AG04449 (cell line): ENCODE data around the gene VAV2.
A peak's percentile ranks its signal among the peaks of the same experiment; 100 is the strongest.

Source experiments
- CTCF ChIA-PET: fragments of 350-600 bp; formaldehyde crosslinking; extraction: SDS; loops from one replicate; lab custom pipeline; 2021; ENCODE audit warnings: antibody characterized with exemption; lab: Yijun Ruan, JAX
- POLR2A ChIA-PET: fragments of 400-600, 350-600 bp; formaldehyde crosslinking; extraction: SDS; loops from one replicate; lab custom pipeline; 2020; ENCODE audit warnings: antibody characterized with exemption, inconsistent platforms; lab: Yijun Ruan, JAX
- DNase-seq: peaks from one replicate; pipeline ENCODE4 v3.0.0-alpha.2; 2010; ENCODE audit warnings: low read depth, low spot score
- H3K4me3 ChIP-seq: 2 replicates; pipeline ENCODE4 v1.5.1; 2011; ENCODE audit warnings: low read depth, mild to moderate bottlenecking, control low read depth, low read length
- TF ChIP-seq, protein P1 (sequence below): IDR thresholded peaks from one replicate; pipeline ENCODE4 v1.5.1; 2011; ENCODE audit warnings: mild to moderate bottlenecking, moderate library complexity, low read length, control low read depth, inconsistent platforms; ENCODE audit not compliant: insufficient read depth; ENCODE audit errors: missing control alignments

VAV2 gene

DNA sequence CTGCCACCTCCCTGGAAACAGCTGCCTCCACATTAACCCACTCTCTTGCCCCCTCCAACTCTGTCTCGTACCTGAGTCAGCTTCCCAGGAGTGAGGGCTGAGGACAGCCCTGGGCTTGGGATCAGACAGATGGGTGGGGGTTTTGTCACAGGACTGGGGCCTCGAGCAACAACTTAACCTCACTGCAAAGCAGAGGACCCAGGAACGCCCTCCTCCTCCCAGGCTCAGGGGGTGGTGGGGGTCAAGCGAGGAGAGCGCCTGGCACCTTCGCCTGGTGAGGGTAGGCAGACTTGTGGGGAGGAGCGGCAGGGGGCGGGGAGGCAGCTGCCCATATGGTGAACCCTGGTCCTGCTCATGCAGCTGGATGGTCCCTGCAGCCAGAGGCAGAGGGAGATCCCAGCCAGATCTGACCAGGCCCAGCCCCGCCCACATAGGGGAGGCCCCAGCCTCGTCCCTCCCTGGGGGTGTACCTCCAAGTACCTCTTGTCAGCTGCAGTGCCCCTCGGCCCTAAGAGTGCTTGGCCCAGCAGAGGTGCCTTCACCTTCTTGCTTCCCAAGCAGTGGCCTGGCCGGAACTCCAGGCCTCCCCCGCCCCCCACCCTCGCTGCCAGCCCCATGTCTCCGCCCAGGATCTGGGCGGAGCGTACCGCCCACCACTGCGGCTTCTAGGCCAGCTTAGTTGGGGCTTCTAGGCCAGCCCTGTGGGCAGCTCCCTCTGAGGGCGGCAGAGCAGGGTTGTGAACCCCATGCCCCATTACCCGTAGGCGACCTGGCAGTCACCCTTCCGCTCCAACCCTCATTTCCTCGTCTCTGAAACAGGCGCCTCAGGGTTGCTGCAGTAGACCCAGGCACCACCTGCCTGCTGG, 254.1 kb downstream of the VAV2 start, which contains the start of gene SARDH:
Gene SARDH (minus strand): TSS at position 579 of the 866 bp plus-strand sequence. CDS start 4,179 bp downstream, outside the sequence.
- H3K4me3 ChIP-seq, result peak within 1 kb of the TSS; percentile 50
- ChIA-PET POLR2A (no interaction called here), CTCF (interaction anchor here (0.9 to 2.4 kb wide), 2 partner anchors 9 to 10 kb away, joined by 3 to 8 read pairs; no protein-coding TSS in a partner anchor)
- TF ChIP-seq, protein P1, sequence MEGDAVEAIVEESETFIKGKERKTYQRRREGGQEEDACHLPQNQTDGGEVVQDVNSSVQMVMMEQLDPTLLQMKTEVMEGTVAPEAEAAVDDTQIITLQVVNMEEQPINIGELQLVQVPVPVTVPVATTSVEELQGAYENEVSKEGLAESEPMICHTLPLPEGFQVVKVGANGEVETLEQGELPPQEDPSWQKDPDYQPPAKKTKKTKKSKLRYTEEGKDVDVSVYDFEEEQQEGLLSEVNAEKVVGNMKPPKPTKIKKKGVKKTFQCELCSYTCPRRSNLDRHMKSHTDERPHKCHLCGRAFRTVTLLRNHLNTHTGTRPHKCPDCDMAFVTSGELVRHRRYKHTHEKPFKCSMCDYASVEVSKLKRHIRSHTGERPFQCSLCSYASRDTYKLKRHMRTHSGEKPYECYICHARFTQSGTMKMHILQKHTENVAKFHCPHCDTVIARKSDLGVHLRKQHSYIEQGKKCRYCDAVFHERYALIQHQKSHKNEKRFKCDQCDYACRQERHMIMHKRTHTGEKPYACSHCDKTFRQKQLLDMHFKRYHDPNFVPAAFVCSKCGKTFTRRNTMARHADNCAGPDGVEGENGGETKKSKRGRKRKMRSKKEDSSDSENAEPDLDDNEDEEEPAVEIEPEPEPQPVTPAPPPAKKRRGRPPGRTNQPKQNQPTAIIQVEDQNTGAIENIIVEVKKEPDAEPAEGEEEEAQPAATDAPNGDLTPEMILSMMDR, result no peak
- DNase-seq, result no peak

DNA sequence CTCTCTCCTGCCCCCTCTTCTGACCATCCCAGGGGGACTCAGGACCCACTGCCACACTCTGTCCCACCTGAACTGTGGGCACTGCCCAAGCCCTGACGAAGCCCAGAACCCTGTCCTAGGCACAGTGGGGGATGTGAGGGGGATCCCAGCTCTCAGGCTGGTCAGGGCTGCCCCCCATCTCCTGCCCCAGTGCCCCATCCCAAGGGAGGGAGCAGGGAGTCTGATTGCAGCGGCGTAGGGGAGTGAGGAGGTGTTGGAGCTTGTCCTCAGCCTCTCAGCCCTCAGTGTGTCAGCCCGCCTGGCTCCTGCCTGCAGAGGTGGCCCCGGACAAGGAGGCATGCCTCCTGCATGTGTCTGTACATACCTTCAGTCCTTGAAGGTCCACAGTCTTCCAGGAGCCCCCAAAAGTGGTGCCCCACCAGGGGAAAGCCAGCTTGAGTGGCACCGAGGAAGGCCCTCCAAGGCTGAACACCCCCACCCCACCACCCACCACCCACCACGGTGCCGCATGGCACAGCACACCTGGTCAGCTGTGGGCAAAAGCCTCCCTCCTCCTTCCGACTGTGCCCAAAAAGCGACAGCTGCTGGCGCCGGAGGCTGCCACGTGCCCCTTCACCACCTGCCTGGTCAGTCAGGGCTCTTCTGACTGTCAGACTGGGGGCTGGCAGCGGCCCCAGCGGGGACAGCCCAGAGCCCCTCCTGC, 254.9 kb downstream of the VAV2 start:
- no peak overlapping the region; the same call in 1 of the 2 replicates for H3K4me3 ChIP-seq
- DNase-seq, result no peak
- ChIA-PET POLR2A (no interaction called here), CTCF (interaction anchor here (0.9 to 2.4 kb wide), 2 partner anchors 9 to 10 kb away, joined by 3 to 8 read pairs; no protein-coding TSS in a partner anchor)
- TF ChIP-seq, protein P1, result no peak

GRCh38 chr9:133735931-133736330, 256.2 kb downstream of the VAV2 start:
- no peak overlapping the region for H3K4me3 ChIP-seq
- no peak for DNase-seq
- TF ChIP-seq, protein P1, result no peak
- CTCF ChIA-PET, result no interaction called here
- POLR2A ChIA-PET, result no interaction called here

DNA sequence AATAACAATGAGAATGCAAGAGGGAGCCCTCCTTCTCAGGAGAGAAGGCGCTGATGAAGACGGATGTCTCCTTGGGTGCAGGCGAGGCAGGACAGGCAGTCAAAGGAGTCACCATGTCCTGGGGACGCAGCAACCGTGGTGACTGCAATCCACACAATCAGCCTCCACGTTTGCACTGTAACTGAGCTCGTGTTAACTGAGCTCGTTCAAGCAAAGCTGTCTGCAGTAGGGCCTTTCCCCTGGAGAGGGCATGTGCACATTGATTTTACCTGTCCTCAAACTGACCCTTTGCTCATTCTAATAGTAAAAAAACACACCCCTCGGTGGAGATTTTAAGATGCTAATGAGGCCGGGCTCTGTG, 256.7 kb downstream of the VAV2 start:
- ChIA-PET POLR2A (no interaction called here), CTCF (no interaction called here)
- H3K4me3 ChIP-seq, result no peak overlapping the region

DNA sequence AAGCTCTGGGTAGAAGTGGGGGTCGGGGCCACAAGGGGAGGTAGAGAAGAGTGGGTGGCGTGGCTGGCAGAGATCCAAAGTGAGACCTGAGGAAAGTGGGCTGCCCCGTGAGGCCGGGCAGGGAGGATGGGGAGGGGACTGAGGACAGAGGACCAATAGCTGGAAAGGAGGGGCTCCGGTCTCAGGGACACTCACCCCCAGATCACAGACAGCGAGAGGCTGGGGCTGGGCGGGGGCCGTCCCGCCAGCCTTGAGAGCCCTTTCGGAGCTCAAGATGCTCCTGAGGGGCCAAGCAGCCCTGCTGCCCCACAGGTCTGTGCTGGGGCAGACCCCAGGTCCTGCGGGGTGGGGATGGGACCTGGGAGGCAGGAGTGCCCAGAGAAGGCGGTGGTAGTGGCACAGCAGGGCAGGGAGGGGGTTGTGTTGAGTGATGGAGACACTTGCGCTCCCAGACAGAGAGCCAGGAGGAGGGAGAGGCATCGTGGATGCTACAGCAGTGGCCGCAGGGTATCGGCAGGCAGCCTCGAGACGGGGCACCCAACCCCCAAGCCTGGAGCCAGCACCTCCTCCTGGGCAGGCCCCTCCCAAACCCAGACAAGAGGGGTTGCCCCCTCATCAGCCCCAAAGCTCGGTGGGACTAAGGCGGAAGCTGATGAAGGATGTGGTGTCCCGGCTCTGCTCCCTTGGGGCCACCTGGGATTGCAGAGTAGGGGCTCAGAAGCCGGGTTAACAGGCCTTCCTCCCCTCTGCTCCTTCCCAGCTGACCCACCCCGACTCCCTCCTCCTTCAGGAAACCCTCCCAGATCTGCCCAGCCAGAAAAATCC, 257.3 kb downstream of the VAV2 start:
- POLR2A ChIA-PET, result no interaction called here
- TF ChIP-seq, protein P1, result no peak
- CTCF ChIA-PET, result interaction anchor here (0.8 to 2.3 kb wide), 2 partner anchors 8 to 16 kb away, joined by 3 to 12 read pairs; no protein-coding TSS in a partner anchor
- no peak for DNase-seq
- no peak overlapping the region for H3K4me3 ChIP-seq

More for the DNA sequence above, 256.7 kb downstream of the VAV2 start:
- DNase-seq, result no peak
- TF ChIP-seq, protein P1, result no peak
